ENCODE measurements around the gene ATAT1. TPM values are rescaled to one million over a fixed set of nuclear protein-coding genes. Genes with fewer than 3 reads are reported as not detected.

The ATAT1 gene
- total and polyA plus RNA-seq, 9 of the 15 experiments (the other 6 are each of a cell fraction or from before 2014, with no cell fraction given), result 0.65 to 5.8 (median 1.6) TPM

GRCh38 chr6:30647242-30648116, 20.8 kb downstream of the ATAT1 start (continued):
- no peak for TF ChIP-seq BCLAF1 (IDR thresholded peaks at IDR 0.05; ENCODE audit: borderline replicate concordance in 1 of 2, control insufficient read depth in 1 of 2, low read depth in 2 of 2, low read length in 1 of 2)
- TF ChIP-seq, protein P1, sequence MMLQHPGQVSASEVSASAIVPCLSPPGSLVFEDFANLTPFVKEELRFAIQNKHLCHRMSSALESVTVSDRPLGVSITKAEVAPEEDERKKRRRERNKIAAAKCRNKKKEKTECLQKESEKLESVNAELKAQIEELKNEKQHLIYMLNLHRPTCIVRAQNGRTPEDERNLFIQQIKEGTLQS (IDR thresholded peaks at IDR 0.05), result no peak
- TF ChIP-seq, protein P1 (CRISPR knock-in tag; conservative IDR thresholded peaks at IDR 0.05), result no peak
- TF ChIP-seq ZNF395 (CRISPR knock-in tag; IDR thresholded peaks at IDR 0.05), result peak; percentile 42; the same call in 1 of the 2 replicates
- peak in 1 of 2 experiments; percentile 2; a peak in 1 of 4 replicates for TF ChIP-seq RAD21 (CRISPR knock-in tag; conservative IDR thresholded peaks at IDR 0.05 in 1 of 2, IDR thresholded peaks at IDR 0.05 in 1 of 2)
- peak; percentile 17; the same call in 1 of the 2 replicates for TF ChIP-seq ZBTB2 (IDR thresholded peaks at IDR 0.05)
- no peak; the same call in 1 of the 2 replicates for TF ChIP-seq ZKSCAN1 (IDR thresholded peaks at IDR 0.05; ENCODE audit: low read depth, low read length)
- TF ChIP-seq NFIX (CRISPR knock-in tag; IDR thresholded peaks at IDR 0.05; ENCODE audit: low read depth), result no peak
- TF ChIP-seq U2AF2 (optimal IDR thresholded peaks at IDR 0.05; ENCODE audit: low read depth, low read length), result no peak
- TF ChIP-seq ZNF253 (CRISPR knock-in tag; conservative IDR thresholded peaks at IDR 0.05), result no peak
- TF ChIP-seq POLR2G (IDR thresholded peaks at IDR 0.05; ENCODE audit: low read depth, low read length), result peak; percentile 90
- TF ChIP-seq ZMIZ1 (IDR thresholded peaks at IDR 0.05; ENCODE audit: low read depth in 2 of 2, low read length in 2 of 2), result no peak; a peak in 1 of 4 replicates
- no peak; the same call in 1 of the 2 replicates for TF ChIP-seq PHF21A (IDR thresholded peaks at IDR 0.05; ENCODE audit: borderline replicate concordance, low read depth)

All from K562 (cell line).